ENCODE measurements around the gene ARHGAP4. TPM values are rescaled to one million over a fixed set of nuclear protein-coding genes. Genes with fewer than 3 reads are reported as not detected.

ARHGAP4 gene
- total RNA-seq, 1 donor: 3.0 TPM

- TF ChIP-seq CTCF (IDR thresholded peaks at IDR 0.05; ENCODE audit: insufficient read depth, low read depth, low read length): no peak
- H3K4me3 ChIP-seq (ENCODE audit: low read depth, low read length): no peak overlapping the region
- DNase-seq (ENCODE audit: low read depth): no peak
Observed at GRCh38 chrX:153951683-153952372, 25.8 kb upstream of the ARHGAP4 start.

- no peak overlapping the region for H3K4me3 ChIP-seq (ENCODE audit: low read depth, low read length)
- DNase-seq (ENCODE audit: low read depth): no peak
- TF ChIP-seq CTCF (IDR thresholded peaks at IDR 0.05; ENCODE audit: insufficient read depth, low read depth, low read length): no peak
Observed at GRCh38 chrX:153950127-153950526, 24.1 kb upstream of the ARHGAP4 start.

GRCh38 chrX:153948847-153949805 lies 23.1 kb upstream of the ARHGAP4 start:
- no peak for TF ChIP-seq CTCF (IDR thresholded peaks at IDR 0.05; ENCODE audit: insufficient read depth, low read depth, low read length)
- no peak for DNase-seq (ENCODE audit: low read depth)
- no peak overlapping the region for H3K4me3 ChIP-seq (ENCODE audit: low read depth, low read length)

- TF ChIP-seq CTCF (IDR thresholded peaks at IDR 0.05; ENCODE audit: insufficient read depth, low read depth, low read length): no peak
- H3K4me3 ChIP-seq (ENCODE audit: low read depth, low read length): no peak overlapping the region
- no peak for DNase-seq (ENCODE audit: low read depth)
Observed at GRCh38 chrX:153948002-153948466, 22.0 kb upstream of the ARHGAP4 start.

GRCh38 chrX:153947009-153947769 lies 21.1 kb upstream of the ARHGAP4 start:
- peak; percentile 76 for DNase-seq (ENCODE audit: low read depth)
- TF ChIP-seq CTCF (IDR thresholded peaks at IDR 0.05; ENCODE audit: insufficient read depth, low read depth, low read length): peak; percentile 88
- no peak overlapping the region for H3K4me3 ChIP-seq (ENCODE audit: low read depth, low read length)

Data from fibroblast of villous mesenchyme (primary cell).